ENCODE results near the gene TBCD. TPM values are rescaled to one million over a fixed set of nuclear protein-coding genes. Genes with fewer than 3 reads are reported as not detected.

Gene TBCD
- polyA plus RNA-seq, 4 donors = 54.4 to 90.7 (median 68.7) TPM

DNA sequence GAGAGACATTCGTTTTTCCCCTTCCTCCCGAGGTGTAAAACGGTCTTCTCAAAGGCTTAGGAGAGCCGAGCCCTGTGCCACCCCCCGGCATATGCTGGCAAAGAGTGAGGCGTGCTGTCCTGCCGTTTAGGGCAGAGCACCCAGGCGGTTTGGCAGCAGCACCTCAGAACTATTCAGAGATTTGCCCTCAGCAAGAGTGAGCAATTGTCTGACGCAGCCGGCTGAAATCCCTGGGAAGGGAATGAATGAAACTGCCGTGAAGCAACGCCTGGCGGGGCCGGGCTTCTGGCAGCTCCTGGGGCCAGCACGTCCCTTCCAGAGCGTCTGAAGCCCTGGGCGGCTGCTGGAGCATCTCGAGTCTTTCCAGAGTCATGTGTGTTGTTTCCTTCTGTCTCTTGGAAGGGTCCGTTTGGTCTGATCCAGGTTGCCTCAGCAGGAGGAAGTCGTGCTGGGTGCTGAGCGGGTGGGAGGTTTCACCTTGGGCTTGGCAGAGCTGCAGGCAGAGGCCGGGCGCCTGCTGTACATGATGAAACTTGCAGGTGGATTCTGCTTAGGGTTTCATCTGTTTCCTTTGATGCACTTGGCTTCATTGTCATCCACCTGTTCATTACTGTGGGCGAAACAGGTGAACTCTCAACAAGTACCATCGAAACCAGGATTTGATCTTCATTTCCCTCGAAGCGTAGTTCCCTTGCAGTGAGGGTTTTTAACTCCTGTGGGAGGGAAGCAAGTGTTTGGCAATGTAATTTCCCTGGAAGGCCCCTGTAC, 35.4 kb downstream of the TBCD start:
- no peak for DNase-seq (ENCODE audit: low read depth in 4 of 4, low spot score in 3 of 4)

DNA sequence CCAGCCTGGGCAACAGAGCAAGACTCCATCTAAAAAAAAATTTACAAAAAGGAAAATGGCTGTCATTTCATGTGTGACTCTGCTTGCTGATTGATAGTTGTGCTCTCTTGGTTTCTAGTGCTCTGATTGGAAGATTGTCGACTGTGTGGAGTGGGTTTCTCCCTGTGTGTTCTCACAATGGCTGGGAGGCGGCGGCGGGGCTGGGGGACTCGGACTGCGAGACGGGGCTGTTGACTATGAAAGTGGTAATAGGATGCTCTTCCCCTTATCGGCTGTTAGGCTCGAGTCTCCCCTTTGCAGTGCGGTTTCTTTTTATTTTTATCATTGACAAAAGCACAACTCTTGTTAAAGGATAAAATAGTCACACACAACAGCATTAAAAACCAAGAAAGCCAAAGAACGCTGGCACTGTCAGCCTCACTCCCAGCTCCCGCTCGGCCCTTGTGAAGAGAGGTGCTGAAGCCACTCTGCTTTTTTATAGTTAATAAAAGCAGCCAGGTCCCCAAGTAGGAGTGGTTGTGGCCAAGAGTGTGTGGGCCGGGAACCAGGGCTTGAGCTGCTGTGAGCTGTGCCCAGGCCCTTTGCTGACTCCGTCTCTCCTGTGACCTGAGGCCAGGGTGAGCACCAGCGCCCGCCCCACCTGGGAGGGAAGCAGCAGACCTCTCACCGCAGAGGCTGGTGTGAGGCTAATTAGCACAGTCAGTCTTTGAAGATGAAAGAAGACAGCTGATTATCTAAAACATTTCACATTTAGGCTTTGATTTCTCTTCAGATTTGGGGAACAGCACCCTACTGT, 36.5 kb downstream of the TBCD start:
- no peak for DNase-seq (ENCODE audit: low read depth in 4 of 4, low spot score in 3 of 4)

GRCh38 chr17:82789051-82789592, 37.3 kb downstream of the TBCD start:
- DNase-seq (ENCODE audit: low read depth in 4 of 4, low spot score in 3 of 4) = no peak

DNA sequence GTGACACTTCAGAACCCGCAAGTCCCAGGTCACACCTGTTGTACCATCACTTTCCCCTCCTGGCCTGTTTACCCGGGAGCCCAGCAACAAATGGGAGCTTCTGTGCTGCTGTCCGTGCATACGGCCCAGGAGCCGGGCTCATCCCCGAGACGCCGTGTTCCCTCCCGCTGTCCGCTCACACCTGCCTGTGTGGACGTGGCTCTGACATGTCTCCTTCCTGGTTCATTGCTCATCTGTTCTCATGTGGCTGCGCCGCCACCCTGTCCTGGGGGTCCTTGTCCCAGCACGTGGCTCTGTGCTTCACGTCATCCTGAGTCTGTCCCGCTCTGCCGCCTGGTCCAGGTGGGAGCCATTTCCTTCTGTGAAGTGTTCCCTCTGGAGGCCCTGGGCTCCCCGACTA, 37.9 kb downstream of the TBCD start:
- no peak for DNase-seq (ENCODE audit: low read depth in 4 of 4, low spot score in 3 of 4)

DNA sequence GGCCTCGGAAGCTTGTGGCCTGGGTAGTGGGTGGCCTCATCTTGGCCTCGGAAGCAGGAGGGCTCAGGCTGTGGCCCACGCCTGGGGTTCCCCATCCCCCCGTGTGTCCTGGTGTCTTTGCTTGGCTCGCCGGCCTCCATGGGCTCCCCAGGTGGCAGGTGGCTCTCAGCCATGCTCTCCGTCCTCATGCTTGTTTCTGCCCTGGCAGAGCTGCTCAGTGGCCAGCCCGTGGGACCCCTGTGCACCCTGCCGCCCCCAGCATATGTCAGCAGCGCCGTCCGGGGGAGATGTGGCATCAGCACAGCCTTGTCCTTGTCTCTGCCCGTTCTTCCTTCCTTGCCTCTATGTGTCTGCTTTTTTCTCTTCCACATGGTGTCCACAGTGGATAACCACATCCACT, 38.5 kb downstream of the TBCD start:
- no peak for DNase-seq (ENCODE audit: low read depth in 4 of 4, low spot score in 3 of 4)

- peak in 2 of 4 donors; percentile 22 to 47 for DNase-seq (ENCODE audit: low read depth in 4 of 4, low spot score in 3 of 4)
These were observed 39.7 kb downstream of the TBCD start for GRCh38 chr17:82791532-82791931.

GRCh38 chr17:82793974-82794630, 42.2 kb downstream of the TBCD start:
- DNase-seq (ENCODE audit: low read depth in 4 of 4, low spot score in 3 of 4) = no peak

- no peak for DNase-seq (ENCODE audit: low read depth in 4 of 4, low spot score in 3 of 4)
These were observed 43.1 kb downstream of the TBCD start for GRCh38 chr17:82794781-82795482.

DNA sequence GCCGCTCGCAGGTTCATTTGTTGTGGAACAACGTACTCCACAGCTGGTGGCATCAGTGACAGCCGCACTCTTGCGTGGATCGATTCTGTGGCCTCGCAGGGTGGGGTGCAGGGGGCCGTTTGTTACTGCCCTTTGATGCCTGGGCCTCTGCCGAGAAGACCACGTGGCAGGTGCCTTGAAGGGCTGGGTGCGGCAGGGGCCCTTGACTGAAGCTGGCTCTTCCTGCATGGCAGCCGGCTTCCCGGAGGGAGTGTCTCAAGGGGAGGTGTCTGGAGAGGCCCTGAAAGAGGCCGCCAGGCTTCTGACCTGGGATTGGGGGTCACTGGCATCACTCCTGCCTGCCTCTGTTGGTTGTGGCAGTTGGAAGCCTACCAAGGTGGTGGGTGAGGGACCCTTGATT, 43.8 kb downstream of the TBCD start:
- no peak for DNase-seq (ENCODE audit: low read depth in 4 of 4, low spot score in 3 of 4)

DNA sequence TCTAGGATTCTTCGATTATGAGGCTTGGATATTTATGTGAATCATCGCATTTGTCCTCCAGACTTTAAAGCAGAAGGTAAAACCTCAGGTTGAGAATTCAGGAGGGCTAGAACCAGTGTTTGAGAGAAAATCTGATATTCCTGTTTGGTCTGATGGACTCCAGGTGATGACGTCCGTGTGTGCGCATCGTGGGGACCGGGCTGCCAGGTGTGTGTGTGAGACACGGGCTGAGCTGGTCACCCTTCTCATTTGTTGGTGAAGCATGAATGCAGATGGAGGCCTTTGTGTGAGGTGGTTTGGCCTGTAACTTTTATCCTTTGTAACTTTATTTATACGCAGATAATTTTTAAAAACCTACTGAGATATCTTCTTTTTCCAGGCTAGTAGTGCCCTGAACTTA, 45.2 kb downstream of the TBCD start:
- DNase-seq (ENCODE audit: low read depth in 4 of 4, low spot score in 3 of 4) = no peak

- DNase-seq (ENCODE audit: low read depth in 4 of 4, low spot score in 3 of 4) = no peak
These were observed 46.9 kb downstream of the TBCD start for GRCh38 chr17:82798752-82799151.

- no peak for DNase-seq (ENCODE audit: low read depth in 4 of 4, low spot score in 3 of 4)
These were observed 47.7 kb downstream of the TBCD start for GRCh38 chr17:82799591-82799990.

- no peak for DNase-seq (ENCODE audit: low read depth in 4 of 4, low spot score in 3 of 4)
These were observed 49.0 kb downstream of the TBCD start for GRCh38 chr17:82800885-82801284.

- no peak for DNase-seq (ENCODE audit: low read depth in 4 of 4, low spot score in 3 of 4)
These were observed 49.6 kb downstream of the TBCD start for GRCh38 chr17:82801377-82801970.

DNA sequence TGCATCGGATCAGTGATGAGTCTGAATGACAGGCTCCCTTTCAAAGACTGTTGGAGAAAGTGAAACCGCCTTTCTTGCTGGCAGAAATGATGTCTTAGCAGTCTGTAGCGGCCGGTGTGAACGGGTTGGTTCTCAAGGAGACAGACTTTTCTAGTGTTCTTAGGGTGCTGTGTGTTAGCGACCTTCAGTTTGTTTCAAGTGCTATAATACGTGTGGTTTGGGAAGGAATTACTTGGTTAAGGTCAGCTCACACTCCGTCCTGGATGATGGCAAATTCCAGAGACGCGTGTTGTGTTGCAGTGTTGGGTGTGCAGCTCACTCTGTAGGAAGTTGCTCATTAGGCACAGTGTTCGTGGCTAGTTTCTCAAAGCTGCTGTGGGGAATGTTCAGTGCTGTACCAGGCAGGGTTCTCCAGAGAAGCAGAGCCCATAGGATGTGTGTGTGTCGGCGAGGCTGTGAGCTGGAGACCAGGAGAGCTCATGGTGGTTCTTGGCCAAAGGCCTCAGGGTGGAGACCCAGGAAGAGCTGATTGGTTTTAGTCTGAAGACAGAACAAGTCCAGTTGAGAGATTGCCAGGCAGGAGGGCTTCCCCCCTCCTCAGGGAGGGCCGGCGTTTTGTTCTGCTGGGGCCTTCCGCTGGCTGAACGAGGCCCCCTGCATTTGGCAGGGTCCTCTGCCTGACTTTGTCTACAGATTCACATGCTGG, 50.4 kb downstream of the TBCD start:
- DNase-seq (ENCODE audit: low read depth in 4 of 4, low spot score in 3 of 4) = no peak

DNA sequence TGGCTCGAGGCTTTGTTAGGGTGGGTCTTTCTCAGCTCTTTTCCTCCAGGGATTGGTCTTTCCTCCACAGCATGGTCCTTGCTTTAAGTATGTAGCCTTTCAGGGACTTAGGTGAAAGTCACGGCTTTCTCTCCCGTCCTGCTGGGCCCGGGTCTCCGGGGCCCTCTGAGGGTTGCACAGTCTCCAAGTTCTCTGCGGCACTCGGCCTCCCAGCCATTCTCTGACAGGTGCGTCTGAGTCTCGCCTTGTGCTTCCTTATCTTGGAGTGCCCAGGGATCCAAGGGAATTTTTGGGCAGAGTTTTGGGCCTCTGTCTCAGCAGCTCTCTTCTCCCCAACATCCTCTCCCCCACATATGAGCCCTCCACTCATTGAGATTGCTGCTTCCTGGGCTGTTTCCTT, 51.3 kb downstream of the TBCD start:
- no peak for DNase-seq (ENCODE audit: low read depth in 4 of 4, low spot score in 3 of 4)

DNA sequence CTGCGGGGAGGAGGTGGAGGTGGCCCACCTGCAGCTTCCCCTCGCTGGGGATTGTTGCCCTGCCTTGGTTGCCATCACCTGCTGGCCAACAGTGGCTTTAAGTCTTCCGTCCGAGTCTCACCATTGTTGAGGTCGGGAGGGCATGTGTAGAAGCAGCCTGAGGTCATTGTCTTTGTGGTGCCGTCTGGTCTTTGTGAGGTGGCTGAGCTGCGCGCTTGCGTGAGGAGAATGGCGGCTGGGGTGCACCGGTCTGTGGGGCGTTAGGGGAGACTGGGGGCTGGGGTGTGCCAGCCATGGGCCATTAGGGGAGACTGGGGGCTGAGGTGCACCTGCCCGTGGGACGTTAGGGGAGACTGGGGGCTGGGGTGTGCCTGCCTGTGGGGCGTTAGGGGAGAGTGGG, 51.7 kb downstream of the TBCD start:
- no peak for DNase-seq (ENCODE audit: low read depth in 4 of 4, low spot score in 3 of 4)

DNA sequence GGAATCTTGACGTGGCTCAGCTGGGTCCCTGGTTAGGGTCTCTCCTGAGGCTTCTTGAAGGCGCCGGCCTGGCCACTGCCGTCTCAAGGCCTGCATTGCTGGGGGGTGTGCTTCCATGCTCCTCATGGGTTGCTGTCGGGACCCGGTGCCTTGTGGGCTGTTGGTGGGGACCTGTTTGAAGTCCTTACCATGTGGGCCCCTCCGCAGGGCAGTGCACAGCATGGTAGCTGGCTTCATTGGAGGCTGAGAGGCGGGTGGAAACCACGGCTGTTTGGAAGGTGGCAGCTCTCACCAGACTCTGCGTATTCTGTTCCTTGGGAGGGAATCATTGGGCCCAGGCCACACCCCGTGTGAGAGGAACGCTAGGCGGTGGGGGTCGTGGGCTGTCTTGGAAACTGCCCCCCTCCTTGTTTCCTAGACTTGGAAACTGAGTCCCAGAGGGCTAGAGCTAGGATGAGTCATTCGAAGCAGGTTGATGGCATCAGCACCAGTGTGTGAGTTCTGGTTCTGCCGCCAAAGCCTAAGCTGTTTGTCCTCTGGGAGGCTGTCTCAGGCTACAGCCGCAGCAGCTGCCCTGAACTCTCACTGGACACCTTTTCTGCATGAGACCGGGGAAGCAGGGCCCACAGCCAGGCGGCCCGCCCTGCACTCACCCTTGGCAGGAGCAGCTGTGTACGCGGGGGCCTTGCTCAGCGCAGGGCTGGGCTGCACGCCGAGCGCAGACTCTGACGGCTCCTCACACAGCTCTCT, 52.8 kb downstream of the TBCD start:
- no peak for DNase-seq (ENCODE audit: low read depth in 4 of 4, low spot score in 3 of 4)

DNA sequence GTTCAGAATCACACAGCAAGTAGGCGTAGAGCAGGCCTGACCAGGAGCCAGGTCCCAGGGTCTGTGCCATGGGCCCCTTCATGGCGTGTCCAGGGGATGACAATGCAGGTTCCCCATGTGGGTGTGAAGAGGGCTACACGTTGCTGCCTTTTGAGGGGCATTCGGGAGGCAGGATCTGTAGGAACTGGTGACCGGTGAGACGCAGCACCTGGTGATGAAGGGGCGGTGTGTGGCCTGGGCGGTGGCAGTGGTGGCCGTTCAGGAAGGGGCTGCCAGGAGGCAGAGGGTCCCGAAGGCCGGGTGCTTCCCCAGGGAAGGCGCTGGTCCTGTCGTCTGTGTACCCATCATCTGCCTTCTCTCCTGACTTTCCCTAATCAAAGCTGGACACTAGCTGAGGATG, 53.4 kb downstream of the TBCD start:
- DNase-seq (ENCODE audit: low read depth in 4 of 4, low spot score in 3 of 4) = no peak

Data from left renal pelvis (tissue), 4 donors.